Ectodermal cell (in vitro differentiated cells): ENCODE data around the gene CISH.
A peak's percentile ranks its signal among the peaks of the same experiment; 100 is the strongest.

Experiments
- H3K27ac ChIP-seq: 2 replicates; pipeline ENCODE4 v1.7.0; 2013; ENCODE audit warnings: mild to moderate bottlenecking, low read depth, low read length; ENCODE audit not compliant: insufficient read depth, poor library complexity, severe bottlenecking
- H3K27me3 ChIP-seq: 2 replicates; pipeline ENCODE4 v1.7.0; 2013; ENCODE audit warnings: mild to moderate bottlenecking, low read length; ENCODE audit not compliant: insufficient read depth, control insufficient read depth, poor library complexity, severe bottlenecking
- H3K36me3 ChIP-seq: one replicate; pipeline ENCODE4 v1.7.0; 2013; ENCODE audit warnings: low read length; ENCODE audit not compliant: control insufficient read depth, insufficient read depth
- H3K4me1 ChIP-seq: one replicate; pipeline ENCODE4 v1.7.0; 2013; ENCODE audit warnings: low read length; ENCODE audit not compliant: control insufficient read depth, insufficient read depth
- H3K4me3 ChIP-seq: 2 replicates; pipeline ENCODE4 v1.7.0; 2013; ENCODE audit warnings: low read depth, low read length, control low read depth; ENCODE audit not compliant: insufficient read depth
- H3K9me3 ChIP-seq: 2 replicates; pipeline ENCODE4 v1.7.0; 2013; ENCODE audit warnings: mild to moderate bottlenecking, low read length, moderate library complexity; ENCODE audit not compliant: control insufficient read depth
- WGBS, 2 experiments: methylation state at CpG; one replicate each; pipeline ENCODE4 v1.1.7; 2013; ENCODE audit warnings: missing lambda C conversion rate in 2 of 2; 5-methylcytosine and 5-hydroxymethylcytosine counted together

CISH gene

GRCh38 chr3:50573566-50574443, 37.8 kb downstream of the CISH start:
- WGBS, 2 experiments: 84 to 92% methylated on average over 8 of the region's 8 CpGs
- H3K4me1 ChIP-seq: no peaks in the 10 kb centered on the region
- H3K4me3 ChIP-seq: no peak overlapping the region
- no peaks in the 10 kb centered on the region for H3K27me3 ChIP-seq
- no peak overlapping the region for H3K27ac ChIP-seq
- H3K36me3 ChIP-seq: peaks cover 2% of the 10 kb centered on the region
- H3K9me3 ChIP-seq: no peaks in the 10 kb centered on the region

DNA sequence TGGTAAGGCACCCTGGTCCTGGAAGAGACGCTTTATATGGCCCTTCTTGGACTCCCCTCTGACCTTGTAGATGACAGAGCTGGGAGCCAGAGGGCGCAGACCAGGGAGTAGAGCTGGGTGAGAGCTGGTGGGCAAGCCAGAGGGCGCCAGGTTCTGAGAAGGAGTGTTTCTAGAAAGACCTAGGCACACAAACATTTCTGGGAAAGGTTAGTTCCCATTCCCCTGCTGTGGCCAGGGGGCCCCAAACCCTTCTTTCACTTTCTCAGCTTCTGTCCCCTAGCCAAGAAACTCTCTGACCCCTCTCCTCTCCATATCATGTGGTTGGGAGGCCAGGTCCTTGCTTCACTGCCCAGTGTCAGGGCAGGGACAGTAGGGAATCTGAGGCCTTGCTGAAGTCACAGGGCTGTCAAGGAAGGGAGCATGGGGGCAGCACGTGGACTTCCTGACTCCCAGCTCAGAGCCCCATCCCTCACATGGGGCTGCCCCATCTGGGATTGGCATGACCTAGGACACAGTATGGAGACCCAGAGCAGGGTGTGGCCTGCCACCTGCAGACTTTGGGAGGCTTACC, 38.7 kb downstream of the CISH start:
- Histone ChIP-seq H3K4me3 (no peak overlapping the region), H3K27ac (no peak overlapping the region), H3K4me1 (no peaks in the 10 kb centered on the region), H3K9me3 (no peaks in the 10 kb centered on the region), H3K27me3 (no peaks in the 10 kb centered on the region), H3K36me3 (no peaks in the 10 kb centered on the region)
- 88 to 94% methylated on average over 4 of the region's 4 CpGs for WGBS, 2 experiments

- H3K4me3 ChIP-seq: no peak overlapping the region
- H3K36me3 ChIP-seq: no peaks in the 10 kb centered on the region
- H3K9me3 ChIP-seq: no peaks in the 10 kb centered on the region
- 54 to 59% methylated on average over 1 of the region's 1 CpG for WGBS, 2 experiments
- H3K27ac ChIP-seq: no peak overlapping the region
- H3K4me1 ChIP-seq: peaks cover under 1% of the 10 kb centered on the region
- peaks cover 2% of the 10 kb centered on the region for H3K27me3 ChIP-seq
Observed at GRCh38 chr3:50572158-50572557, 39.4 kb downstream of the CISH start.

DNA sequence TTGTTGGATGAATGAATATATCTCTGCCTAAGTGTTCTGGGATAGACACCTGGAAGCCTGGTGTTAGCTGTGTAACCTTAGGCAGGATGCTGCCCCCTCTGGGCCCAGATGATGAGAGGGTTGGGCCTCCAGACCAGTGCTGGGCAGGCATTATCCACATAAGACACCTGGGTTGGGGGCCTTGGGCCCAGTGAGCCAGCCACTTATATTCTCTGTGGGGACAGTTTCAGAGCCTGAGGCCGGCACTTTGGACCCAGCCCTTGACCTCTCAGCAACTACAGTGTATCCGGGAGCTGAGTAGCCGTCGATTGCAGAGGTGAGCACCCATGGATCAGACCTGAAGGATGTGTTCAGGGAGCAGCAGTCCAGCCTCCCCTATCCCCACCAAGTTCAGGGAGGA, 40.1 kb downstream of the CISH start:
- Histone ChIP-seq H3K4me3 (no peak overlapping the region), H3K27ac (no peak overlapping the region), H3K9me3 (no peaks in the 10 kb centered on the region), H3K4me1 (peaks cover 4% of the 10 kb centered on the region), H3K36me3 (no peaks in the 10 kb centered on the region), H3K27me3 (peaks cover 9% of the 10 kb centered on the region)
- WGBS, 2 experiments: 87 to 90% methylated on average over 4 of the region's 4 CpGs

DNA sequence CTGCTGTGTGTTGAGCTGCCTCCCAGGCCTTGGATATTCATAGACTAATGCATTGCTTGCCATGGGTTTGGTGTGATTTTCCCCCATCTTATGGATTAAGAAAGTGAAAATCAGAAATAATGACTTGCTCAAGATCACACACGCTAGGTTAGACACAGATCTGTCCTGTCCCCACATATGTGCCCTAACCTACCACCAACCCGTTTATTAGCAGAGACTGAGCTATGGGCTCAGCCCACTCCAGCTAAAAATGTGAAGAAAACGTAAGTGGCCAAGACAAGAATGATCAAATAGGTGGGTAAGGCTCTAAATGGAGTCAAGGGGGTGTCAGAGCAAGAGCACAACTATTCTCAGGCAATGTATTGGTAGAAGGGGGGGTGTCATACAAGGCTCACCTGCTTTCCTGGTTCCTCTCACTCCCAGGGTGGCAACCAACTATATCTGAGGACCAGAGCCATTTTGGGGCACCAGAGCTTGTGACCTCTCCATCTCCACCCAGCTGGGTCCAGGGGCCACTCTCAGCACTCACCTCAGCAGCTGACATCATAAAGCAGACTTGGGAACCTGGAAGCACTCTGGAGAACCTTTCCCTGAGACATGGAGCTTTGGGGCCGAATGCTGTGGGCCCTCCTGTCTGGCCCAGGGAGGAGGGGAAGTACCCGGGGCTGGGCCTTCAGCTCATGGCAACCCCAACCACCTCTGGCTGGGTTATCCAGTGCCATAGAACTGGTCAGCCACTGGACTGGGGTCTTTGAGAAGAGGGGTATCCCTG, 40.9 kb downstream of the CISH start:
- H3K27me3 ChIP-seq: peaks cover 12% of the 10 kb centered on the region
- H3K27ac ChIP-seq: no peak overlapping the region
- no peaks in the 10 kb centered on the region for H3K36me3 ChIP-seq
- H3K4me3 ChIP-seq: no peak overlapping the region
- no peaks in the 10 kb centered on the region for H3K9me3 ChIP-seq
- 90 to 91% methylated on average over 5 of the region's 5 CpGs for WGBS, 2 experiments
- H3K4me1 ChIP-seq: peaks cover 4% of the 10 kb centered on the region

DNA sequence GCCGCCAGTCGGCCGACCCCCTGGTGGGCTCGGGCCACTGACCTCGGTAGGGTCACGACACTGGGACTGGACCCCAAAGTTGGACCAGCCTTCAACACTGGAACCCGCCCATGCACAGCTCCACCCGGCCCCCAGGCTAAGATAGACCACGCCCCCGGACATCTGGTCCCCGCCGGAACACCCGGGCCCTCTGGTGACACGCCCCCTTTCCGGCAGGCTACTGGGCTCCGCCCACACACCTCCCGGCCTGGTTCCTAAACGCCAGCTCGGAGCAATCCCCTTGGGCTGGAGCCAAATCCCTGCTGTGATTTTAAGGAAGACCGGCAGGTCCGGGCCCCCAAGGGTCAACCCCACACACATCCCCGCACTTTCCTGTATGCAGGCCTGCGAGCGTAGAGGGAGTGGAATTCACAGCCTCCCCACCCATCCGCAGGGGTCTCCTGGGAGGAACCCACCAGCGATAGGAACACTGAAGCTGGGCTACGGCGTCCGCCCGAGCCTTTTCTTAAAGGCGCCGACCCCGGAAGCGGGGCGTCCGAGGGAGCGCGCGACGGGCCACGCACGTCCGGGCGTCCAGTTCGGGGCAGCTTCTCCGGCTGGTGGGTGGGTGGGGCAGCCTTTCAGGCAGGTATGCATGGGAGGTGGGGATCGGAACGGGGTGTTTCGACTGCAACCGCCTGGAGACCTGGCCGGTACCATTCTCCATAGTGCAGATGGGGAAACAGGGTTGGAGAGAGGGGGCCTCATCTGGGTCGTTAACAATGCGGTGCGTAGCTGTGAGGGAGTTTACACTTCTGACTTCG, 42.4 kb downstream of the CISH start, which contains the start of gene HEMK1:
Gene HEMK1, plus strand, starts transcription at position 576 of the 803 bp plus-strand sequence. CDS start 1,583 bp downstream, outside the sequence.
- Histone ChIP-seq H3K36me3 (no peaks in the 10 kb centered on the region), H3K27ac (peak within 1 kb of the TSS; percentile 84), H3K9me3 (no peaks in the 10 kb centered on the region), H3K27me3 (peaks cover 12% of the 10 kb centered on the region), H3K4me3 (peak within 1 kb of the TSS; percentile 89), H3K4me1 (peaks cover 4% of the 10 kb centered on the region)
- 0% methylated on average over 55 of the region's 55 CpGs for whole genome bisulfite sequencing, 2 experiments

- Histone ChIP-seq H3K9me3 (no peaks in the 10 kb centered on the region), H3K4me3 (peak within 1 kb of the TSS; percentile 89), H3K27ac (no peak within 1 kb of the TSS), H3K27me3 (peaks cover 12% of the 10 kb centered on the region), H3K4me1 (peaks cover 4% of the 10 kb centered on the region), H3K36me3 (no peaks in the 10 kb centered on the region)
- 4% methylated on average over 53 of the region's 53 CpGs for whole genome bisulfite sequencing, 2 experiments
Observed at GRCh38 chr3:50567386-50568167, 44.0 kb downstream of the CISH start, which contains the start of gene C3orf18. Gene C3orf18 (minus strand): TSS chr3:50567747. CDS start chr3:50565699, 2,048 bp downstream.

- Histone ChIP-seq H3K9me3 (no peaks in the 10 kb centered on the region), H3K4me1 (peaks cover 4% of the 10 kb centered on the region), H3K4me3 (peak overlapping the region; percentile 58), H3K36me3 (no peaks in the 10 kb centered on the region), H3K27me3 (peaks cover 12% of the 10 kb centered on the region), H3K27ac (no peak overlapping the region)
- WGBS, 2 experiments: 28% methylated on average over 11 of the region's 11 CpGs
Observed at GRCh38 chr3:50567011-50567385, 44.6 kb downstream of the CISH start.

DNA sequence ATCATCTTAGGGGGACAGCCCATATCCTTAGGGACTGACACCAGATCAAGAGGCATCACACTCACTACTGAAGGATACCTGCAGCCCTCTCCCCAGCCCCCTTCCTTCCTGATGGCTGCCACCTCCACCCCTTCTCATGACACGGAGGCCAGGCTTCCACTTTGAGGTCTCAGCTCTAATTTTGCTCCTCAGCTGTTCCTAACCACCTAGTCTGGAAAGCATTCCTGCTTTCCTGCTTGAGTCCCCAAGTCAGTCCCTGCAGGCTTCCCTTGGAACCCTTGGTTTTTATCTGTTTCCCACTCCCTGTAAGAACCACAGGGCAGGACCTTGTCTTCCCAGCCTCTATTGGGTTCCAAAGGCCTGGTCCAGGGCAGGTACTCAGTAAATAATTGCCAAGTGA, 47.3 kb downstream of the CISH start:
- H3K4me1 ChIP-seq: peaks cover 4% of the 10 kb centered on the region
- 79 to 85% methylated on average over 1 of the region's 1 CpG for WGBS, 2 experiments
- no peak overlapping the region for H3K27ac ChIP-seq
- no peaks in the 10 kb centered on the region for H3K9me3 ChIP-seq
- no peaks in the 10 kb centered on the region for H3K36me3 ChIP-seq
- H3K4me3 ChIP-seq: no peak overlapping the region
- H3K27me3 ChIP-seq: peaks cover 12% of the 10 kb centered on the region
